Amniotic stem cell (primary cell): ENCODE results near the gene SLFNL1.

ENCODE experiments used
- DNase-seq: peaks from one replicate; lab custom pipeline; 2025; lab: John Stamatoyannopoulos, UW

SLFNL1 gene

DNA sequence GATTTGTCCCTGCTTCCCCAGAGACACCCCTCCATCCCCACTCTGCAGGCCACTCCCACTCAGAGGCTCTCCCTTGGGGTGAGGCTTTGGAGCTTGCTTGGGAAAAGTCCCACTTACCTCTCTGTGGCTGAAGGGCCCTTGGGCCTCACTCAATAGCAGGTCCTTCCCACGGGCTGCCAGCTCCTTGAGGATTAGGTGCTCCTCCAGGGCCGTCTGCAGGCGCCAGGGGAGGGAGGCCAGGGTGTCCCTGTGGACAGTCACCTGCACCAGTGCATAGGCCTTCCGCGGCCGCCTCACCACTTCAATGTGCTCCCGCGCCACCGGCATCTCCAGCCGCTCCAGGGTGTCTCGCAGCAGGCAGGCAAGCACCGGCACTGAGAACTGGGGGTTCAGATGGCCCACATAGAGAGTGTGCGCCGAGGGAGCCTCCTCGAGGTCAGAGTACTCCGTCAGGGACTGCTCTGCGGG, 1.4 kb downstream of the SLFNL1 start:
- no peak for DNase-seq

DNA sequence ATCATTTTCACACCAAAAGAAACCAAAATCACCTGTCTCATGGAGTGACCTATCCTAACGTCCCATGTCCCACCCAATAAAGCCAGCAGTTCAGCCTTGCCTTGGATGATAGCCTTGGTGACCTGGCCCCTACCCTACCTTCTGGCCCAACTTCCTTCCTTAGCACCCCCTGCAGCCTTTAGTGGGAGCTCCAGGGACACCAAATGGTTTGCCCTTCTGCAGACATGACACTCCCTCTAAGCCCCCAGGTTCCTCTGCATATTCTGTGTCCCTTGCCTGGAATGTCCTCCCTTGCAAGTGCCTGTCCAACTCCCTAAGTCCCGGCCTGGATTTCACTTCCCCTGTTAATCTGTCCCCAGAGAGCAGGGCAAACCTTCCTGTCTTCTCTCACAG, 2.2 kb downstream of the SLFNL1 start:
- DNase-seq: no peak

DNA sequence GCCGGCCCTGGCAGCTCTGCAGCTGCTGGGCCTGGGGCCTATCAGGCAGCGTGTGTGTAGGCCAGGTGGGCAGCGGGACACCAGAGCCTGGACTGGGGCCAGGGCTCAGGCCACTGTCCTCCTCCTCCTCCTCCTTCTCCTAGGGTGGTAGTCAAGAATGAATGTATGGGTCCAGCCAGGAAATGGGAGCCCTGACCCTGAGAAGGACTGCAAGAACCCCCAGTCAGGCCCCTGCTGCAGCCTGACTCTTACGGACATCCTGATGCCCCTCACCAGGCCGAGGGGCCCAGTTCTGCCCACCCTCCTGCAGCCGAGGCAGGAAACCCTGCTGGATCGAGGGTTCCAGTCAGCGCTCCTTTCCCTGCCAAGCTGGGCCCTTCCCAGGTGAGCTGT, 3.5 kb downstream of the SLFNL1 start:
- no peak for DNase-seq

DNA sequence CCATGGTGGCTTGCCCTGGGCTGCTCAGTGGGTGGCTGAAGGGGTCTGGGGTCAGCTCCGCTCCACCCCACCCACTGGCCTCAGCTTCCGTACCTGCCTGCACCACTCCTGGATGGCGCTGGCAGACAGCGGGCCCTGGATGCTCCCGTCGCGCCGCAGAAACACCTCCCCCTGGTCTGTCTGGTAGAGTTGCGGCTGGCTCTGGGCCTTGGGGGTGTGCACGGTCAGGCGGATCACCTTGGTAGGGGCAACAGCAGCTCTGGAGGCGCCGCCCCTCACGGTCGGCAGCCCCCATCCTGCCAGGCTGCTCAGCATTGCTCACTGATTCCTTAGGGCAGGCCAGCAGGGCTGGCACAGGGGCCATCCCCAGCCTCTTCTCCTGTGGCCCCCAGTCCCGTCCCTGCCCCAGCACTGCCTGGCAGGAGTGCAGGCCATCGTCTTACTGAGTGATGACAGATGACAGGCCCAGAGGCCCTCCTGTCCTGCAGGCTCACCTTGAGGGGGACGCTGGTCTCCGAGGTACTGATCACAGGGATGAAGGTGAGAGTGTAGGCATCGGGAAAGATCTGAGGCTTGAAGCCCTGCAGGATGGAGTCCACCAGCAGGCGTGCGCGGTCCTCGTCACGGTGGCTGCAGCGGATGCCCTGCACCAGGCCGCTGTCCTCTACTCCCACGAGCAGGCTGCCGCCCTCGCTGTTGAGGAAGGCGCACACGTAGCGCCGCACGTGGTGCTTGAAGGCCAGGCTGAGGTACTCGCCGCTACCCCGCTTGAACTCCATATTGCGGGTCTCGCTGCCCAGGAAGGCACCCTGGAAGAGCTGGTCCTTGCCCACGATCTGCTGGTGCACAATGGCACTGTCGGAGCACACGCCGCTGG, 4.1 kb downstream of the SLFNL1 start:
- no peak for DNase-seq

DNA sequence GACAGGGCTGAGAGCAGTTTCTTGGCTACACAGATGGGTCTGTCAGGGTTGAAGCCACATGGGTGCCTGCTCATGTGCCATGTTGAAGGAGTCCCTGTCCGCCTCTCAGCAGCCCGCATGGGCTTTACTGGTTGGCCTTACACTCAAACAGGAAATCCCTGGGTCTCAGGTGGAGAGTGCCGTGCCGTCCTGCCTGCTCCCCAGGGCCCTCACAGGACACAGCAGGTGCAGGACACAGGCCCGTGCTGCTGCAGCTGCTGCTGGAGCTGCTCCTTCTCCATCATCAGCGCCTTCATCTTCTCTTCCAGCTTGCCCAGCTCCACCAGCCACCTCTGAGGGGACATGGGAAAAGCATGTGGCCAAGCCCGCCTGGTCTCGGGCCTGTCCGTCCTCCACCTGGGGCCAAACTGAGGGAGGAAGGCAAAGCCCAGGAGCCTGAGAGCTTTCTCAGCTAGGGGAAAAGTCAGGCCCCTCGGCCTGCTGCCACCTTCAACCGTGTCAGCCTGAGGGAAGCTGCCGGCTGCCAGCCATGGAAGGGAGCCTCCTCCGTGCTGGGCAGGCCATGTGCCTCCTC, 5.5 kb downstream of the SLFNL1 start:
- no peak for DNase-seq

DNA sequence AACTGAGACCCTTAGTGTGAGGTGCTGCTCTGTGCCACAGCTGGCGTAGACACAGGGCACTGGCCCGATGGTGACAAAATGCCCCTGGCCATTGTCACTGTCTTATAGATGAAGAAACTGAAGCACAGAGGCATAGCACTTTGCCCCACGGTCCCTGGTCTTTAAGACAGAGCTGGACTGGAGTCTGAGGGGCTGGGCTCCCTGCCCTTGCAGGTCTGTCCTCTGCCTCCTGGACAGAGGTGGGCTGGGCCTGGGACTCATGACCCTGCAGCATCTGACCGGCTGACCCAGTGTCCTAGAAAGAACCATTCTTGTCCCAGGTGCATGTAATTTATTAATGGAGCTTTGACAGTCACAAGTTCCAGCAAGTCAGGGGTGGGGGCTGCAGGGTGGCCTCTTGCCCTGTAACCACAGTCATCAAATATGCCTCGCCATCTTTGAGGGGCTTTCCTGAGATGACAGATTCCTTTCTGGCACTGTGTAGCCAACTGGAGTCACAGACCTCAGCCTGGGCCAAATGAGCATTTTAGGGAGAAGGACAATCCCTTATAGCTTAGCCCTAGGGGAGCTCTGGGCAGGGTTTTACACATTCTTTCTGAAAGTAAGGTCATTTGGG, 6.1 kb downstream of the SLFNL1 start:
- no peak for DNase-seq

DNA sequence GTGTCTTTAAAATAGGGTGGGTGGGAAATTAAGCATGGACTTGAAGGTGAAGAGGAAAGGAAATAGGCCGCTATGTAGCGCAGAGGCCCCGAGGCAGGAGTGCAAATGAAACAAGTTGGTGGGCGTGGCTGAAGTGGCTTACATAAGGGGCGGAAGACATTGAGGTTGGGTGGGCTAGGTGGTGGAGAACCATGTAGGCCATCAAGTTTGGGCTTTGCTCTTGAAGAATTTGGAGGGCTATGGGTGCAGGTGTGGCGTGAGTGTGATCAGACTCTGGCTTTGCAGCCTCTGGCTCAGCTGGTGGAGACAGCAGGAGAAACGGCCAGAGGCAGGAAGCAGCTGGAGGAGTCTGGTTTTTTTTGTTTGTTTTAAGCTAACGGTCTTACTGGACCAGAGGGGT, 6.7 kb downstream of the SLFNL1 start:
- DNase-seq: no peak

DNA sequence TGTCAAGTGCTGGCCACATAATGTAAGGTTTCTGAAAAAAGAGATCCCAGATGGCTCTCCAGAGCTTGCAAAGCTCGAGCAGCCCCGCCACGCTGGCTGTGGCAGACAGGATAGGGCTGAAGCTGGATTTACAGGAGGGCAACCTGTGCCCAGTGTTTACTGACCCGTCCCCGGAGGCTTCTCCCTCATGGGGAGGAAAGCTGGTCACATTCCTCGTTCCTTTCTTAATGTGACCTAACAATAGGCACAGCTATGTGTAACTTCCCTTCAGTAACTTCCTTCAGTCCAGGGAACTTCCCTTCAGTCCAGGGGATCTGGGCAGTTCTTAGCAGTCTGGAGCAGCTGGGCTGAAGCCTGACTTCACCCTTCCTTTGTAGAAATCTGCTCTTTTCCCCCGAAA, 7.7 kb downstream of the SLFNL1 start:
- DNase-seq: no peak

DNA sequence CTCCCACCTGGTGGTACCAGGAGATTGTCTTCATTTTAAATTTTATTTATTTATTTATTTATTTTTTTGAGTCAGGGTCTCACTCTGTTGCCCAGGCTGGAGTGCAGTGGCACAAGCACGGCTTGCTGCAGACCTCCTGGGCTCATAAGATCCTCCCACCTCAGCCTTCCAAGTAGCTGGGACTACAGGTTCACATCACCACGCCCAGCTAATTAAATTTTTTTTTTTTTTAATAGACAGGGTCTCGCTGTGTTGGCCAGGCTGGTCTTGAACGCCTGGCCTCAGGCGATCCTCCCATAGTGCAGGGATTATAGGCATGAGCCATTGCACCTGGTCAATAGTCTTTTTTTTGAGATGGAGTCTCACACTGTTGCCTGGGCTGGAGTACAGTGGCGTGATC, 8.5 kb downstream of the SLFNL1 start:
- DNase-seq: no peak

DNA sequence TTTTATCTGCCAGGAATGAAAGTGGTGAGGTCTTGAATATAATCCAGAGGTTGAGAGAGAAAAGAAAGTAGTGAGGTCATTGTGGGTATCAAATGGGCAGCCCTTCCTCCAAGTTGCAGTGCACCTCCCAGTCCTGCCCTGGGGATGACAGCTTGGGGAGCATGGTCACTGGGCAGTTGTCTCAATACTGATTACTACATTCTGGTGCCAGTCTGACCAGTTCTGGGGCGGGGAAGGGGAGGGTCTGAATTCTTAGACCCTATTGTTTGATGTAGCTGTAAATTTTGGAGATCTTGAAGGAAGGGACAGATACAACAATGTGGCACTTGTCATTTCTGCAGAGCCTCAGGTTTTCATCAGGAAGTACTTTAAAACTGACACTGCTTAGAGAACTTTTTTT, 11.2 kb downstream of the SLFNL1 start:
- no peak for DNase-seq

DNA sequence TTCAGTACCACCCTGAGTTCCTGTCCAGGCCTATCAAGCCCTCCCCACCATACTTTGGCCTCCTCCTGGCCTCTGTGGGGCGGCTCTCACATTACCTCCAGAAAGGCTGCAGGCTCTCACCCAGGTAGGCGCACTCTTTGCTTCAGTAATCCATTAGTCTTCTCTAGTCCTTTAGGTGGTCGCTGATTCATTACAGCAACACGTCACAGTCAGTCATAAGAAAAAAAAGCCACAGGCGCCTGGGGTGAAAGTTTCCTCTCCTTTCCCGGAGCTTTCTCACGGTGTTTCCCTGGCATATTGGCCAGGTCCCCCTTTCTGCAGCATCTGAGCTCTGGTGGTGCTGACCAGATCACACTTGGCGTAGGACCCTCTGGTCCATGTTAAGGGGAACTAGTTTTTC, 12.1 kb downstream of the SLFNL1 start:
- DNase-seq: no peak

DNA sequence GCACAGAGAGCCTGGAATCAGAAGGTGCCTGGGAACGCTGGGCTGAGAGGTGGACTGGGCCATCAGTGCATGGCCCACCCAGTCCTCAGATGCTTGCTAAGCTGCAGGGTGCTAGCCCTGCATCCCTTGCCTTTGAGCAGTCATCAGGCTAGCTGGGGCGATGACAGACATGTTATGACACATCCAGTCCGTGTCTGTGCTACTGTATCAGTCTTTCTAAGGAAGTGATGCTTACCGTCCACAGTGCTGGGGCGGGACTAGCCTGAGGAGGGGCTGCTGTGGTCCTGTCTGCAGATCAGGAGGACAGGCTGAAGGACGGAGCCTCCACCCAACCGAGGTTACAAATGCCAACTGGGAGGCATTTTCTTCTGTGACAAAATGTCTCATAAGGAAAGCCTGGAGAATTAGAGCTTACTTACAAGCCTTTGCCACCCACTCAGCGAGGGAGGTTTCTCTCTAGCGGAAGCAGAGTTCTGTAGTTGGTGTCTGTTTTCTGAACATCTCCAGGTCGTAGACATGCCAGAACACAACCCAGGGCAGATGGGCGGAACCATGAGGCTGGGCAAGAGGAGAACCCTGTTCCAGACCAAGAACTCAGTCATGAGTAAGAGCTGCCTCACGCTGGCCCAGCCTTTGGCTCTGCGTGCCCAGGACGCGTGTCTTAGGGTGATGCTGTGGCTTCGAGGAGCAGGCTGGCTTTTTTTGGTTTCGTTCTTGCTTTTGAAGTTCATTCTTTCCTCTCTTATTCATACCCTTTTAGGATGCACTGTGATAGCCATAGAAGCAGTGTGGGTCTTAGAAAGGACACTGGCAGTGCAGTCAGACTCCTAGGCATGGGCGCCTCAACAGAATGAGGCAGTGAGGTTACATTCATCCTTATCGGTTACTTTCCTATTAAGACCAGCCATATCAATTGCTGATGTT, 14.3 kb downstream of the SLFNL1 start:
- DNase-seq: no peak

DNA sequence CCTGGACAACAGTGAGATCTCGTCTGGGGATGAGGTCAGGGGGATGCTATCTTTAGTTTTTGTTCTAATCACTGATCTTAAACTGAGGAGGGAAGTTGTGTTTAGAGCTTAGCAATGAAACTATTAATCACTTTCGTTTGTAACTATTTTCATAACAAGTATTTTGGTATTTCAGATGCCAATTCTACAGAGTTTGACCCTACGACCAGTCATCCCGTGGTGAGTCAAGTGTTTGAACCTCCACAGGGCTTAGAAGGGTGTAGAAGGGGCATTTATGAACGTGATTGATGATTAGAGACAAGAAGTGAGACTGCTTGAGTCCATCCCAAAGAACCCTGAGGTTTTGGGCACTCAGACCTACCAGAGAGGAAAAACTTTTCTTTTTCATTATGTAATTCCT, 15.6 kb downstream of the SLFNL1 start:
- no peak for DNase-seq

DNA sequence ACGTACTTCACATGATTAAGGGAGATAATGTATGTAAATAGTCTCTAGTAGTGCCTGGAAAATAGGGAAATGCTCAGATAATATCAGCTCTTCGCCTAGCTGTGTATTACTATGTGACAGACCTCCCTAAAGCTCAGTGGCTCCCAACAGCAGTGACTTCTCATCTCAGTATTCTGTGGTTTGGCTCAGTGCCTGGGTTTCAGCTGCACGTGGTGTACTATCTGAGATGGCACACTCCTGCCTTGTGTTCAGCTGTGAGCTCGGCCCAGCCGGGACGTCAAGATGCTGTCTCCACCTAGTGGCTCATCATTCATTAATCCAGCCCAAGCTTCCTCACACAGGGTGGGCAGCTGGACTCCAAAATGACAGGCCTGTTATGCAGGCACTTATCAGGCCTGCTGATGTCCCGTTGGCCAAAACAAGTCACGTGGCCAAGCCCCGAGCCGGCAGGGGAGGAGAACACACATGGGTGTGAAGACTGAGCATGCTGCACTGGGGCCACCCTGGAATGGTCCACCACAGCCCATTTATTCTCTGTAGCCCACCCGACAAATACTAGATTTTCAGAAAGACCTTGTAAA, 17.8 kb downstream of the SLFNL1 start:
- DNase-seq: peak; percentile 97

DNA sequence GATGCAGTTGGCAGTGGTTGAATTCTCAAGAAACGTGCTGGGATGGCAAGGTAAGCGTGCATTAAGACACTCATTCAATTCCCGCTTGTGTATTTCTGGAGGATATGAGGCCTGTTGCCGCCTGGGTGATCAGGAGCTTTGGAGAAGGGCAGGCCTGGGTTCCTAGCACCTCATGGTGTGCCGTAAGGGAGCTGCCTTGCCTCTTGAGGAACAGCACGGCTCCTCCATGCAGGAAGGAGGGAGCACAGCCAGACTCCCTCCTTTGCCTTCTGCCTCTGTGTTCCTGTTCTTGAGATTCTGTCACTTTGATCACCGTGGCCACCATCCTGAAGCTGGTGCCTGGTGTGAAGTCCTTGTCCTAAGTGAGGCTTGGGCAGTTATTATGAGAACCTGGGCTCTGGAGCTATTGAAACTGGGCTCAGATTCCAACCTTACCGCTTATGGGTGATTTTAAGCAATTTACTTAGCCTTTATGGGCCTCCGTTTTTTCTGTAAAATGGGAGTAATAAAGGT, 18.3 kb downstream of the SLFNL1 start:
- no peak for DNase-seq

DNA sequence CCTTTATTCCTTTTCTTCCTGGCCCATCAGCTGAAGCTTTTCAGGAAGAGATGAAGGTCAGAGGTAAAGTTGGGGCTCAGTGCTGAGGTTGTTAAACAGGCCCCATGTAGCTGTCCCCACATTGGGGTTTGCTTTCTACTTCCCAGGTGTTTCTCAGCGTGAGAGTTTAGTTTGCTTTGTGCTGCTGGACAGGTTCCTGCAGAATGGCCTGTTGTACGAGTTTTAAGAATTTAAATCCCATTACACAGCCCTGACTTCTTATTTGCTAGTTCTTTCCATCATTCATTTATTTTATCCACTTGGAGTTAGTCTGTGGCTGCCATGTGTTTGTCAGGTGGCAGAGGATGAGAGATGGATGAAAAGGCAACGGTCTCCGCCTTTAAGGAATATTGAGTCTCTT, 22.9 kb downstream of the SLFNL1 start:
- DNase-seq: no peak

DNA sequence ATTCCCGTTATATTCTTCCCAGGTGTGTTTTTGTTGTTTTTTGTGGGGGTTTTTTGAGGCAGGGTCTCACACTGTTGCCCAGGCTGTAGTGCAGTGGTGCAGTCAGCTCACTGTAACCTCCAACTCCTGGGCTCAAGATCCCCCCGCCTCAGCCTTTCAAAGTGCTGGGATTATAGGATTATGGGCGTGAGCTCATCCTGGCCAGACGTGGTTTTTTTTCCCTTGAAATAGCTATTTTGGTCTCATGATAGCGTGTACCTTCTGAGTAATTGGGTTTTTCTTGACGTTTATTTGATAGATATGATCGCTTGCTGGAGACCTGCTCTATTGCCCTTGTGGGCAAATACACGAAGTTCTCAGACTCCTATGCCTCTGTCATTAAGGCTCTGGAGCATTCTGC, 24.4 kb downstream of the SLFNL1 start:
- no peak for DNase-seq

DNA sequence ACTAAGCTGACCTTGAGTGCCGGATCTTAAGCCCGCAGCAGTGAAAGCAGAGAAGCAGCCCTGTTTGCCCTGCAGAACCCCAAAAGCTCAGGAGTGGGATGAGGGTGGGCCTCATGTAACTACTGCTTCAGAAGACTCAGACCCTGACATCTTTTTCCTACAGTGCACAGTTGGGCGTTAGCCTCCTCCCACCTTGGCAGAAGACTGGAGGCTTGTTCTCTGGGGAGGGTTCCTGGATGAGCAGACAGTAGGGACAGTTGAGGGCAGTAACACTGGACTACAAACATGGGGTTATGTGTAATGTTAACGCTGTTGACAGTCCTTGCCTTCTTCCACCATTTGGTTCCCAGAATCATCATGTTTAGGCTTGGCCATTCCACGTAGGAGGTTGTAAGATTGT, 32.5 kb downstream of the SLFNL1 start:
- no peak for DNase-seq

DNA sequence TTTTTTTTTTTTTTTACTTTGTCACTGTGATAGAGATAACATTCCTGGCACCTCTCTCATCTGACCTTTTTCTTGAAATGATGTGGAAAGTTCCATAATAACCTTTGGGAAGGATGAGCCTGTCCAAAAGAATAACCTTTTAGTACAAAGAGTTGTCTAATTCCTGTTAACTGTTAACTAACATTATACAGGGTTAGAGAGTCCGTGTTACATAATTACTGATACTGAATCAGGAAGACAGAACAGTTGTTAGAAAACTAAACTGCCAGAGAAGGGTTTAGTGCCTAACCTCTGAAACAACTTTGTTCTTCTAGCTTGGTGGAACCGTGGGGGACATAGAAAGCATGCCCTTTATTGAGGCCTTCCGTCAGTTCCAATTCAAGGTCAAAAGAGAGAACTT, 33.2 kb downstream of the SLFNL1 start:
- DNase-seq: no peak

DNA sequence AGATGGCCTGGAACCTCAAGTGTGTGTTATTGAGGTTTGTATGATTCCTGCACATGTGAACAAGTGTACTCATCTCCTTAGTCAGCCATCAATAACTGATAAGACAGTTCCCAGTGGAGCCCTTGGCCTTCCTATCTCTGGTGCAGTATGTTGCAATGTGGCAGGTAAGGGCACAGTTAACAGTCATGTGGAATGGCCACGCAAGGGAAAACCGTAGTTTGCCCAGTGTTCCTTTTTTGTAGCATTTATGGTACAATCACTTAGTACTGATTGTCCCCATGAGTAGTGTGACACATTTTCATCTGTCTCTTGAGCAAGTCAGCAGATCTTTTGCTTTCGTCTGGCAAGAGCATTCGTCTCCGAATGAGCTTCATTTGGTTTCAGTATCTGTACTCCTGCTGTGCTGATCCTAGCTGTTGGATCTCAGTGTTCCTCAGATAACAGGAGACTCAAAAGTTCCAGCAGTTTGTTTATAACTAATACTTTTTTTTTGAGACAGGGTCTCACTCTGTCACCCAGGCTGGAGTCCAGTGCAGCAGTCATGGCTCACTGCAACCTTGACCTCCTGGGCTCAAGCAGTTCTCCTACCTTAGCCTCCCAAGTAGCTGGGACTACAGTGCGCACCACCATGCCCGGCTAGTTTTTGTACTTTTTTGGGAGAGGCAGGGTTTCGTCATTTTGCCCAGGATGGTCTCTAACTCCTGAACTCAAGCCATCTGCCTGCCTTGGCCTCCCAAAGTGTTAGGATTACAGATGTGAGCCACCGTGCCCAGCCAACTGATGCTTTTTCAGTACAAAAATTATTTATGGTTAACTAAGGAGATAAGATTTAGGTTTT, 33.9 kb downstream of the SLFNL1 start:
- DNase-seq: no peak

DNA sequence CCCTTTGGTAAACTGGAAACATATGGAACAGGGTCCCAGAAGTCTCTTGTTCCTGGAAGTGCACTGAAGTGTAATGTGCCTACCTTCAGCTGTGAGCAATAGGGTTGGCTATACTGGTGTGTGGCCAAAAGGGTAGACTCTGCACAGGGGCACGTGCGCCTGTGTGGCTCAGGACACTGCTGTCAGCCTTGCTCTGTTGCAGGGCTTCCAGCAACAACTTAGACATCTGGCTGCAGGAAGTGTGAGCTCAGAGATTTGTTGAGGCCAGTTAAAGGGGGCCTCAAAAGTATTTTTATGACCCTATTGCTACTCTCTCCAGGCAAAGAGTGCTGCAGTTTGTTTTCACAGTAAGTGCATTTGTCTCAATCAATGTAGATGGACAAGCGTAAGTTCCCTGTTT, 34.6 kb downstream of the SLFNL1 start:
- DNase-seq: no peak
